AG09309 (cell line): ENCODE measurements around the gene SLC25A52.
"Not testable (repeated sequence)": the region's sequence is repeated elsewhere in the genome, so short reads cannot be mapped to it uniquely, and the experiment has no call there.

Experiments used
- DNase-seq: peaks from one replicate; pipeline ENCODE4 v3.0.0-alpha.2; 2010; ENCODE audit warnings: low read depth
- H3K4me3 ChIP-seq: 2 replicates; pipeline ENCODE4 v1.5.1; 2011; ENCODE audit warnings: mild to moderate bottlenecking, low read depth, low read length, moderate library complexity; ENCODE audit not compliant: control insufficient read depth
- CTCF ChIP-seq: IDR thresholded peaks from 2 replicates; pipeline ENCODE4 v1.5.1; 2011; ENCODE audit warnings: mild to moderate bottlenecking, low read depth, low read length, inconsistent platforms; ENCODE audit not compliant: insufficient read depth, control insufficient read depth; ENCODE audit errors: missing control alignments

Gene SLC25A52

DNA sequence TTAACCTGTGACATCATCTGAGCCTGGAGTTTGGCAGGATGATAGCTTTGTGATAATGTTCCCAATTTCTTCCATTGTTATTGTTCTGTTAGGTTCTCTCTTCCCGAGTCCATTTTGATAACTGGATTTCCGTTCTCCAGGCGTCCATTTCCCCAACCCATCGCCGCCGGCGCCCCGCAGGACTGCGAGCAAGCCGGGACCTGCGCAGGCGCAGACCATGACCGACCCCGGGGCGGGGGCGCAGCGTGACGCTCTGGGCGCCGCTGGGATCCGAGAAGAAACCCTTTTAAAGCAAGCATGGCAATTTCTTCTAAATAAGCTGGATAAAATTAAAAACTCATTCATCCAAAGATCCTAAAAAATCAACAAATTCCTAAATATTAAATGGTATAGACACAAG is at the start of gene SLC25A52:
SLC25A52 (minus strand) TSS at position 186 of the 400 bp plus-strand sequence. CDS start 219 bp downstream, outside the sequence.
- DNase-seq, result no peak
- no peak for TF ChIP-seq CTCF
- H3K4me3 ChIP-seq, result no peak within 1 kb of the TSS

GRCh38 chr18:31809049-31809448 is 48.4 kb upstream of the SLC25A52 start:
- not testable (repeated sequence) for DNase-seq

DNA sequence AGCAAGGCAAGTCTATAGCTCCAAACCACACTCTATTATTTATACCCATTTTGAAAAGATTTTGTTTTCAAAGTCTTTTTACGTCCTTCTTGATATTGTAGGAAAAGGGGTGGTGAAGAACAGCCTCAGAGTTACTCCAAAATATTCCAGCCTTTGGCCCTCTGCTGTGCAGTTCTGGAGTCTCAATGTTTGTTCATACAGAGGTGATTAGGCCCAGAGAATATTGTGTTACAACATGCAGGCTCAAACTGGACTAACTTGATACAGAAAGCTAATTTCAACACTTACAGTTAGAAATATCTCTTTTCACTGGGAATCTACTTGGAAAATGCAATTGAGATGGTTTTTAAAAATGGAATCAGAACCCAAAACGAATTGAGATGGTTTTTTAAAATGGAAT is 40.4 kb upstream of the SLC25A52 start:
- H3K4me3 ChIP-seq, result no peak overlapping the region
- no peak for TF ChIP-seq CTCF
- no peak for DNase-seq

More at GRCh38 chr18:31809049-31809448, 48.4 kb upstream of the SLC25A52 start:
- H3K4me3 ChIP-seq, result not testable (repeated sequence)

DNA sequence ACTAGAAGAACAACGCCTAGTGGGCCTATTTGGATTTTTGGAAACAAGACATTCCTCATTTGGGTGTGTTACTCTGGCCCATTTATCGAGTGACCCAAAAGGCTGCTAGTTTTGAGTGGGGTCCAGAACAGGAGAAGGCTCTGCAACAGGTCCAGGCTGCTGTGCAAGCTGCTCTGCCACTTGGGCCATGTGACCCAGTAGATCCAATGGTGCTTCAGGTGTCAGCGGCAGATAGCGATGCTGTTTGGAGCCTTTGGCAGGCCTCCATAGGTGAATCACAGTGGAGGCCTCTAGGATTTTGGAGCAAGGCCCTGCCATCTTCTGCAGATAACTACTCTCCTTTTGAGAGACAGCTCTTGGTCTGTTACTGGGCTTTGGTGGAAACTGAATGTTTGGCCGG is 38.6 kb upstream of the SLC25A52 start:
- H3K4me3 ChIP-seq, result not testable (repeated sequence)

GRCh38 chr18:31798399-31798798 is 37.7 kb upstream of the SLC25A52 start:
- DNase-seq, result no peak
- H3K4me3 ChIP-seq, result no peak overlapping the region
- TF ChIP-seq CTCF, result no peak

More for the DNA sequence above, 38.6 kb upstream of the SLC25A52 start:
- not testable (repeated sequence) for DNase-seq

DNA sequence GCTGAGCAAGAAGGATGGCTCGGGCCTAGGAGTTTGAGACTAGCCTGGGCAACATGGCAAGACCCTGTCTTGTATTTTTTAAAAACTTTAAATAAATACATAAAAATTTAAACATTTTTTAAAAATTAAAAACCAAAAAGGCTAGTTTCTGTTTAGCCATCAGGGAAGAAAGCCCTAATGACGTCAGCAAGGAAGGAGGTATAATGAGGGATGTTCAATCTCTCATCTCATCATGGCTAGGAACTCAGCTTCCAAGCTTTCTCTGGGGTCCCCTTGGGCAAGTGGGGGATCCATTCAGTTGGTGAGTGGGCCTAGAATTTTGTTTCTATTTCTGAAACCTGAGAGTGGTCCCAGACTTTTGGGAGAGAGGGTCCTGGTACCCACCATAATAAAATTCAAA is 35.1 kb upstream of the SLC25A52 start:
- H3K4me3 ChIP-seq, result no peak overlapping the region
- no peak for TF ChIP-seq CTCF
- DNase-seq, result no peak

- no peak overlapping the region for H3K4me3 ChIP-seq
- no peak for TF ChIP-seq CTCF
- no peak for DNase-seq
These were observed 32.9 kb upstream of the SLC25A52 start for GRCh38 chr18:31793531-31793930.

- H3K4me3 ChIP-seq, result no peak overlapping the region
- DNase-seq, result no peak
- TF ChIP-seq CTCF, result no peak
These were observed 31.9 kb upstream of the SLC25A52 start for GRCh38 chr18:31792580-31792911.
